Measurements from ENCODE around the gene AP1S2.

- no peak for TF ChIP-seq CTCF (IDR thresholded peaks at IDR 0.05; ENCODE audit: borderline replicate concordance, extremely low read depth, low read length, poor library complexity, severe bottlenecking)
- TF ChIP-seq EZH2 (IDR thresholded peaks at IDR 0.05; ENCODE audit: borderline replicate concordance, low read depth, low read length, severe bottlenecking) = no peak
These were observed 6.3 kb upstream of the AP1S2 start for GRCh38 chrX:15860921-15861320.

Data from DND-41 (cell line).